HG02884 (cell line): ENCODE data around the gene NLRC3.
"Not testable (repeated sequence)": the region's sequence is repeated elsewhere in the genome, so short reads cannot be mapped to it uniquely, and the experiment has no call there.

Experiments
- ATAC-seq: cut with Tn5 transposase; IDR thresholded peaks from one replicate; pipeline ENCODE4 v1.9.1; 2021; ENCODE audit warnings: mild to moderate bottlenecking, moderate library complexity; ENCODE audit not compliant: unreplicated experiment

NLRC3 gene

DNA sequence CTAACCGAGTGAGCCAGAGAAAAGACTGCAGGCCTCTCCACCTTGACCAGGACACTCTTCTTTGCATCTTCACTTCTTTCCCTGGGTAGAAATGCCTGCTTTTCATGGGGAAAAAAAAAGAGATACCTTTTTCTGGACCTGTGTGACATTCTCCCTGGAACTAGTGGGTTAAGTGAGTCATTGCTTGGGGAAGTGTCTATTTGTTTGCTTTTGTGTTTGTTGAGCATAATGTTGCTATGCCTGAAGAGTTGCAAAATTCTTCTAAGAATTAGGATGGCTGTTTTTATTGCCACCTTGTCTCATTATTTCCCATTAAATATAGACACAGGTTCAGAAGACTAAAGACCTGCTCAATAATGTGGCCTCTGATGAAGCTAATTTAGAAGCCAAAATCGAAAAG, 57.6 kb downstream of the NLRC3 start:
- ATAC-seq = no peak

DNA sequence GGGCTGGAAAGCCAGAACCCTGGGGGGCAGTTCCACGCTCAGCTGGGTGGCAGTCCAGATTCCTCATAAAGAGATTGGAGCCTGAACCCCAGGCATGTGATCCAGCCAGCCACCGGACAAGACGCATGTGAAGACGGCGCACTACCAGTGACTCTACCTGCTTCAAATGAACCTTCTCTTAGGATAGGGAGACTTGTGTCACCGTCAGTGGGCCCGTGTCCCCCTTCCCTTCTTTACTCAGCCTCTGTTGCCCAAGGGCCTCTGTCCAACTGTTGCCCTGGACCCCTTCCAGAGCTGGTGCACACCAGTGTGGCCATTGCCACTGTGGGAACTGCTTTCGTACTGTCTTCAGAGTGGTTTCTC, 58.2 kb downstream of the NLRC3 start:
- no peak for ATAC-seq

DNA sequence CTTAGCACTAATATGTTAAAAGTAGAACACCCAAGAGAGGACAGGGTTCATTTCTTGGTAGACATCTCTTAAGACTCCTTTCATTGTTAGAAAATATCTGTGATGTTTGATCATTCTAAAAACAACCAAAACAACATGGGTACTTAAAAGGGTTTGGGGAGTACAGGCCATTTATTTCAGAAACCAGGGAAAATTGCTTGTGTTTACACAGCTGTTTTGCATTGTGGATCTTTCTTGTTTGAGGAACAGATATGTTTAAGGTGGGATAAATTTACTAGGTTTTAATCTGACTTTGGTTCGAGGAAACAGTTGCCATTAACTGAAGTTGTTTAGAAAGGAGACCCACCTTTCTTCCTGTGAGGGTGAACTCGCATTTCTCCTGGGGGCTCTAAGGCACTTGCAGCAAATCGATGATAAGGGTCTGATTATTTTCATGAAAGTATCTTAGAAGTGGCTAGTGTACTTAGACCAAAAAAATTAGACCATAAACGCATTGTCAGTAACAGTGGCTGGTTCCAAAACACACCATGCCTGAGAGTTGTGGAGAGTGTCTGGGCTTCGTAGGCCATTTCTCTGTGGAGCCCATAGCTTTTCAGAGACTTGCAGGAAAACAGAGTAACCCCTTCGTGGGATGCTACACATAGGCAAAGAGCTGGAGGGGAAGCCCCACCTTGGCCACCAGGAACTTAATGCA, 58.8 kb downstream of the NLRC3 start:
- ATAC-seq = no peak

DNA sequence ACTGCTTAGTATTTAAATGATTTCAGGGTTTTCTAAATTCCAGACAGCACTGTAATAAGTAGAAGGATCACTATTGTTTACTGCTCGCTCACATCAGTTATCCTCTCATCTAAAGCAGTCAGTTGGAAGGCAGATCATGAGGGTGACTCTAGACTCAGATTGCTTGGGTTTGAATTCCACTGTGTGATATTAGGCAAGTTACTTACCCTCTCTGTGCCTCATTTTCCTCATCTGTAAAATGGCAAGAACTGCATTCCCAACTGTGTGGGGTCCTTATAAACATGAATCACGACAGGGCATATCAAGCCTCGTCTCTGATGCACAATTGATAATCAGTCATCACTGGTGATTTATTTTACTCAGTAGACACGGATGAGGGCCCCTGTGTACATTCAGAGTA, 61.3 kb downstream of the NLRC3 start:
- ATAC-seq = no peak

DNA sequence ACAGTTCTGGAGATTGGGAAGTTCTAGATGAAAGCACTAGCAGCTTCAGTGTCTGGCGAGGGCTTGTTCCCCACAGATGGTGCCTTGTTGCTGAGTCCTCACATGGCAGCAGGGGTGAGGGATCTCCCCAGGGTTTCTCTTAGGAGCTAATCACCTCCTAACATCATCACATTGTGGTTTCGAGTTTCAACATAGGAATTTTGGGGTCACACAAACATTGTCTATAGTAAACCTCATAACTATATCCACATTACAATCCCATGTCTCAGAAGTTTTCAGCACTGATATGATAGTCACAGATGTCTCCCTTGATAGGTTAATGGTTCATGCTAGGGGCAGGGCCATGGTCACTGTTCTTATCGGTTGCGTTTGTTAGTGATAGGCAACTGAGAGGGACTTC, 62.6 kb downstream of the NLRC3 start:
- no peak for ATAC-seq

DNA sequence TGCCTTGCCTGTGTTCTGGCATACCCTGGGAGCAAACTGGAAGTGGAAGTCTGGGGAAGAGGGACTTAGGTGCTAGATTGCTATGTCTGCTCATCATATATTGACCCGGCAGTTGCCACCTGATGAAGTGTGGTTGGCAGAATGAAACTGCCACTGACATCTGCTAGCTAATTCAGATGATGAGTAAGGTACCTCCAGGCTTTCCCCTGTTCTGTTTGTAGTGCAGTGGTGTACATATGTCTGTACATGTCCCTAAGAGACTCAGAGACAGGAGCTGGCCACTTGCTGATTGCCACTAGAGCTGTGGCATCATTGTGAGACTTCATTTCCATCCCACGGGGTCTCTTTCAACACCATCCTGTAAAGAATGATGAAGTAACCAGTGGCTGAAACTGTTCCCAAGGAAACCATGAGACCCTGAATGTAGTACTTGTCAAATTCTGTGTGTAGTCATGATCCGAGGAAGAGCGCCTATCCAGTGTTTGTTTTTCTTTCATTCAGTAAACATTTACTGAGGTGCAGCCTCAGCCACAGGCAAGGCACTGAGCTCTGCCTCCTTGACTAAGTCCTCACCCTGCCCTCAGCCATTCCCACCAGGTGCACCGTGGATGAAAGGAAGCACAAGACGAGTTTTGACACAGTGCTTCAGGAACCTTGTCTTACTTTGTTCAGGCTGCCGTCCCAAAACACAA, 63.2 kb downstream of the NLRC3 start:
- ATAC-seq = no peak

DNA sequence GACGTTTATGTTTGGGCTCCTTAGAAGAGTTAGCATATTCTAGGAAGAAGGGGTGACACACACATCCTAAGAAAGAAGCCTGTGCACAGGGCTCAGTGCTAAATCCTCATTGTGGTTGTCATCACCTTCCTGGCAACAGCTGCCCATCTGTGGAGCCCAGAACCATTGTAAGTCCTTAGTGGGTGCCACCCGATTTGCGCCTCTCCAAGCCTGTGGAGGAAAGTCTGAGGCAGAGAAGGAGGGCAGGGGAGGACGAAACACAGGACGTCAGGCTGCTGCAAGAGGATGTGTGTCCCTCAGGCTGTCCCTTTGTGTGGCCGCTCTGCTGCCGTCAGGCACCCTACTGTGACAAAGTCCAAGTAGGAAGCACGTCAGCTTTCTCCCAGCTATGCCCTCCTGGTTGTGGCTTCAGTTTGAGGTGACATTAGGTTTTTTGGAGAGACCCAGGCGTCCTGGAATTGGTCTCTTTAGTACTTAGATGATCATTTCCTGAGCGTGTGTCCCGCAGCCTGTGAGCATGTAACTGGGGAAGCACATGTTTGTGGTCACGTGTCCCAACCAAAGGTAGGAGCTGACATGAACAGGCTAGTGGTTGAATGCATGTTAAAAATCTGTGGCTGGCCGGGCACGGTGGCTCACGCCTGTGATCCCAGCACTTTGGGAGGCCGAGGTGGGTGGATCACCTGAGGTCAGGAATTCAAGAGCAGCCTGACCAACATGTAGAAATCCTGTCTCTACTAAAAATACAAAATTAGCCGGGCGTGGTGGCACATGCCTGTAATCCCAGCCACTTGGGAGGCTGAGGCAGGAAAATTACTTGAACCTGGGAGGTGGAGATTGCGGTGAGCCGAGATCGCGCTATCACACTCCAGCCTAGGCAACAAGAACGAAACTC, 65.7 kb downstream of the NLRC3 start:
- no peak for ATAC-seq

DNA sequence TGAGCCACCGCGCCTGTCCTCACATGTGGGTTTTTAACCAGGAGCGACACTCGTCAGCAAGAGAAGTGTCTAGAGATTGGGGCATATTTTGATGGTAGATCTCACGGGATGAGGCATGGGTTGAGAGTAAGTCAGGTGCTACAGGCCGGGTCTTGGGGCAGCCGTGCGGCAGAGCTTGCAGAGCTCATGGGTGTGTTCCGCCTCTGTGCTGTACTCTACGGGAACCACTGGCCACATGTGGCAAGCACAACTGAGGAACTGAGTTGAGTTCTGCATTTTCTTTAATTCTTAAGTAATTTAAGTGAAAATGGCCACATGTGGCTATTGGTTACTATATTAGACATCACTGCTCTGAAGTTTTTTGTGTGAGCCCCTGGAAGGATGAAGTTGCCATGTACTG, 66.8 kb downstream of the NLRC3 start:
- no peak for ATAC-seq

DNA sequence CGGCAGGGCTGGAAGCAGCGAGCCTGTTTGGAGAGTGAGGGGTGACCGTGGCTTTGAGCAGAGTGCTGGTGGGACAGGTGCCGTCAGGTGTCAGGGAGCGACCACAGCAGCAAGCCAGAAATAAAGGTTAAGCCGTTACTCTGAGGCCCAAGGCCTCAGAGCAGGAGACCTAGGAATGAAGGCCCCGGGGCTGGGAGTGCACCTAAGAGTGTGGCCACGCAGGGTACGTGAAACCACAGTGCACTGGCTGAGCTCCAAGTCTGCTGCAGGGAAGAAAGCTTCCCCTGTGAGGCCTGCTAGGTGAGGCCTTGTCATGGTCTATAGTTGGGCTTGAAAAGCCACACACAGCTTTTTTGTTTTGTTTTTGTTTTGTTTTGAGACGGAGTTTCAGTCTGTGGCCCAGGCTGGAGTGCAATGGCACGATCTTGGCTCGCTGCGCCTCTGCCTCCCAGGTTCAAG, 67.7 kb downstream of the NLRC3 start:
- no peak for ATAC-seq

DNA sequence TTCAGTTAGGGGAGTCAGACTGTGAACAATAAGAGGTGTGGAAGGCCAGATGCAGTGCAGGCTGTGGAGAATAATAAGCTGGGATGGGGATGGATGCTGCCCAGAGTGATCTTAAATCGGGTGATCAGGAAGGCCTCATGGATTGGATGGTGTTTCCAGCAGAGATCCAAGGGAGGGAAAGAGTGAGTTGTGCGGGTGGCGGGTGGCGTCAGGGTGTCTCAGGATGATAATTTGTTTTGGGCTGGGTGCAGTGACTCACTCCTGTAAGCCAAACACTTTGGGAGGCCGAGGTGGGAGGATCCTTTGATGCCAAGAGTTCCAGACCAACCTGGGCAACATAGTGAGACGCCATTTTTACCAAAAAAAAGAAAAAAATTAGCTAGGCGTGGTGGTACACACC, 68.5 kb downstream of the NLRC3 start:
- ATAC-seq = no peak

DNA sequence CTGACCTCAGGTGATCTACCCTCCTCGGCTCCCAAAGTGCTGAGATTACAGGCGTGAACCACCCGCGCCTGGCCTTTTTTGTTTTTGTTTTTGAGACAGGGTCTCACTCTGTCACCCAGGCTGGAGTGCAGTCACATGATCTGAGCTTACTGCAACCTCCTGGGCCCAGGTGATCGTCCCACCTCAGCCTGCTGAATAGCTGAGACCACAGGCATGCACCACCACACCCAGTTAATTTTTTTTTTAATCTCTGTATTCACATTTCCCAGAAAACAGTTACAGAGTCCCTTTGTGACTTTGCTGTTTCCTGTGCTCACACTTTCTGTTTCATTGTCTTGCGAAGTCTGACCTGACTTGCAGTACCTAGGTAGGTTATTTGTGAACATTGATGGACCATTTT, 73.7 kb downstream of the NLRC3 start:
- no peak for ATAC-seq

DNA sequence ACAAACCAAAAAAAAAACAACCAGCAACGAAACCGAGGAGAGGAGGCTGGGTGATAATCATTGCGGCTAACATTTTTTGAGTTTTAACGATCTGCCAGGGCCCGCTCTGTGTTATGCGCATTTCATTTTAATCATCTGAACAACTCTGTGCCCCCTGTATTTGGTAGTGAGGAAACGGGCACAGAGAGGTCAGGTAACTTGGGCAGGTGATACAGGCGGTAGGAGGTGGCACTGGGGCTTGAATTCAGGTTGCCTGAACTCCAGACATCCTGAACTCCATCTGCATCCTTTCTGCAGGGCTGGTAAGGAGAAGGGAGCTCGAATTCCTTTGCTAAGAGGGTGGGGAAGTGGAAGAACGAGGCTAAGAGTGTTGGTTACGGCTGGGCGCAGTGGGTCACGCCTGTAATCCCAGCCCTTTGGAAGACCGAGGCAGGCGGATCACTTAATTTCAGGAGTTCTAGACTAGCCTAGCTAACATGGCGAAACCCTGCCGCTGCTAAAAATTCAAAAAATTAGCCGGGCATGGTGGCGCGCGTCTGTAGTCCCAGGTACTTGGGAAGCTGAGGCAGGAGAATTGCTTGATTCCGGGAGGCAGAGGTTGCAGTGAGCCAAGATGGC, 75.3 kb downstream of the NLRC3 start:
- ATAC-seq = no peak

DNA sequence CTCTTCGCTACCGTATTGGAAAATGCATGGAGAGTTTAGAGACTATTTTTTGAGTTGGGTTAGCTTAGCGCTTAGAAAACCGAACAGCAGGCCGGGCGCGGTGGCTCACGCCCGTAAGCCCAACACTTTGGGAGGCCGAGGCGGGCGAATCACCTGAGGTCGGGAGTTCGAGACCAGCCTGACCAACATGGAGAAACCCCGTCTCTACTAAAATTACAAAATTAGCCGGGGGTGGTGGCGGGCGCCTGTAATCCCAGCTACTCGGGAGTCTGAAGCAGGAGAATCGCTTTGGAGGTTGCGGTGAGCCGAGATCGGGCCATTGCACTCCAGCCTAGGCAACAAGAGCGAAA, 75.8 kb downstream of the NLRC3 start:
- ATAC-seq = not testable (repeated sequence)

DNA sequence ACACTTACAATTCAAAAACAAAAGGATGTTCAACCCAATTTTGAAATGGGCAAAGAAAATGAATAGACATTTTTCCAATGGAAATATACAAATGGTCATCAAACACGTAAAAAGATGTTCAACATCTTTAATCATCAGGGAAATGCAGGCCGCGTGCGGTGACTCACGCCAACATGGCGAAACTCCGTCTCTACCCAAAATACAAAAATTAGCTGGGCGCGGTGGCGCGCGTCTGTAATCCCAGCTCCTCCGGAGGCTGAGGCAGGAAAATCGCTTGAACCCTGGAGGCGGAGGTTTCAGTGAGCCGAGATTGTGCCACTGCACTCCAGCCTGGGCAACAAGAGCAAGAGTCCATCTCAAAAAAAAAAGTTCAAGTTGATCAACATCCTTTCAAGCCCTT, 78.2 kb downstream of the NLRC3 start:
- ATAC-seq = no peak

DNA sequence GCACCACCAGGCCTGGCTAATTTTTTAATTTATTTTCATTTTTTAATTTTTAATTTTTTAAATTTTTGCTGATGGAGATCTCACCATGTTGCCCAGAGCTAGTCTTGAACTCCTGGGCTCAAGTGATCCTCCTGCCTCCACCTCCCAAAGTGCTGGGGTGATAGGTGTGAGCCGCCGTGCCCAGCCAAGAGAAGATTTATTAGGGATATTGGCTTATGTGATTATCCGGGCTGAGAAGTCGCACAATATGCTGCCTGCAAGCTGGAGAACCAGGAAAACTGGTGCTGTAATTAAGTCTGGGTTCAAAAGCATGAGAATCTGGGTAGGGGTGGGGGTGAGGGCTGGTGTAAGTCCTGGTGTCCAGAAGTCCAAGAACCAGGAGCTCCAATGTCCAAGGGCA, 79.4 kb downstream of the NLRC3 start:
- ATAC-seq = no peak

DNA sequence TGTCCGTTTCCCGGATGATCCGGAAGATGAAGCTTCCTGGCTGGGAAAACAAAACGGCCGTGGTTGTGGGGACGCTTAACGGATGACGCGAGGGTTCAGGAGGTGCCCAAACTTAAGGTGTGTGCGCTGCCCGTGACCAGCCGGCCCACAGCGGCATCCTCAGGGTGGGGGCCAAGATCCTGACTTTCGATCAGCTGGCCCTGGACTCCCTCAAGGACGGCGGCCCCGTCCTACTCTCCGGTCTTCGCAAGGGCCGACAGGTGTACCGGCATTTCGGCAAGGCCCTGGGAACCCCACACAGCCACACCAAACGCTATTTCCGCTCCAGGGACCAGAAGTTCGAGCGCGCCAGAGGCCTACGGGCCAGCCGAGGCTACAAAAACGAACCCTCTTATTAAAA, 80.8 kb downstream of the NLRC3 start:
- no peak for ATAC-seq

DNA sequence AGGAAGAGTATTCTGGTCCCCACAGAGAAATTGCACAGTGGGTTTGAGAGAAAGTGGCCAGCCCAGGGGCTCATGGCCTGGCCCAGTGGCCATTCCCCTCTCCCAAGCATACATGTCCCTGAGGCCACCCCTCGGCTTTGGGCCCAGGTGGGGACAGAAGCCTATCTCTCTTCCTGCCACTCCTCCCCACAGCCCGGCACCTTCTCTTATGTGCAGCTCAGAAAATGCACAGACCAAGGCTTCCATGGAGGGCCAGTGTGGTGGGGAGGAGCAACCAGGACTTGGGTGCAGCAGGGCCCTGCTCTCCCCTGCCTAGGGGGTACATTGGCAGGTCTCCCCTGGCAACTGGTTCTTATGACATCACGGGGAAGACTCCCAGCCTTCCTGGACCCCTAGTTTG, 82.0 kb downstream of the NLRC3 start, which contains the start of gene C16orf90:
Gene C16orf90, minus strand, starts transcription at position 314 of the 400 bp plus-strand sequence. Its CDS starts 68 bp downstream, at position 246.
- ATAC-seq = no peak

DNA sequence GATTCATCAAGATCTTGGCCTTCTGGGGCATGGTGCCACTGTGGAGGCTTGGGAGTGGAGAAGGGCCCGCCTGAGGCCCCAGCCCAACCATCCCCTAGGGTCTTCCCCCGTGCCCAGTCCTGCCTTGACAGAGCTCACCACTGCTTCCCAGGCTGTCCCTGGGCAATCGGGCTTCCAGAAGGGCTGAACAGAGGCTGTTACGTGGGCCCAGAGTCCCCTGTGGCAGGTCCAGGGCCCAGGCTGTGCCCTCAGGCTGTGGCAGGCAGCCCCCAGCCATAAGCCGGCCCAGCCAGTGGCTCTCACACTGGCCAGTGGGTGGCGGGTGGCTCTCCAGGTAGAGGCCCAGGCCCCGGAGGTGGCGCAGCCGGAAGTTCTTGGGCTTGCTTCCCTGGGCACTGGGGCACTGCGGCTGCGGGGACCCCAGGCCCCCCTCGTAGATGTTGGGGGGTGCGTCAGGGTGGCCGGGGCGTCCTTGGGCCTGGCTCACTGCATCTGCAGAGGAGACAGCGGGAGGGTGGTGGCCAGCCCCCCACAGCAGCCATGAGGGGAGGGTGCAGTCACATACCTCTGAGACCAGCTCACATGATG, 82.7 kb downstream of the NLRC3 start:
- ATAC-seq = no peak

DNA sequence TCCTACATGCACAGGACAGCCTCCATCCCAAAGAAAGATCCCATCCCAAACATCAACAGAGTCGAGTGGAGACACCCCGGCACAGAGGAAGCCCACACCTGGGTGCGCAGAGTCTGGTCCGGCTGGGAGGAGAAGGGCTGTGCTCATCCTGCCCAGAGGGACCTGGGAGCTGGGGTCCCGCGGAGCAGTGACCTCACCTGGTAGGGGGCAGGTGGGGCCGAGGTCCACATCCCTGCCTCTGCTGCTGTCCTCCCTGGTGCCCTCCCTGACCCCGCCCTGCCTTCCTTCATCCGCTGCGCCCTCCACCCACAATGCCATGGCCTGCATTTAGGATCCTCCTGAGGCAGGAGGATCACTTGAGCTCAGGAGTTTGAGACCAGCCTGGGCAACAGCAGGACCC, 84.8 kb downstream of the NLRC3 start:
- no peak for ATAC-seq

DNA sequence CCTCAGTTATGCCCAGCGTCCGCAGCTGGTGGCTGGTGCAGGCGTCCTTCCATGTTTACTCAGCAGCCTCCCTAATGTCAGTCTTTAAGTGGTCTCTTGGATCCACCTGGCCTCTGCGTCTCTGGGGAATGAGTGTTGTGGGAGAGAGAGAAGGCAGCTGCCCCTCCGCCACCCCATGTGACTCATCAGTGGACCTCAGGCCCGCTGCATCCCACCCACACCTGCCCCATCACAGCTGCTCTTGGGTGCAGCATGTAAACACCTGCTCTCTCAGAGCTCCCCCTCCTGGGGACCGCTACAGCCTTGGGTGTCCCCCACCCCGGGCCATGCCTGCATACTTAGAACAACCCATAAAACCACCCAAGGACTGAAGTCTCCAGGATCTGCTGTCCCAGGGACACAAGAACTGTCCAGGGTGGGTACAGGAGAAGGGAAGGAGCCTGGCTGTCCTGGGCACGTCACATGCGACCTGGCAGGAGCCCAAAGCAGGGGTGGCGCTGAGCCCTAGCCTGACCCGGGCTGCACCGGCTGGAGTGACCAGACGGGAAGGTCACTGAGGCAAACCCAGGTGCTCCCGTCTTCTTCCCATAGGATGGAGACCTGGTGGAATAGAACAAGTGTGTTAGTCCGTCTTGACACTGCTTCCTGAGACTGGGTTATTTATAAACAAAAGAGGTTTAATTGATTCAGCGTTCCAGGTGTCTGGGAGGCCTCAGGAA, 86.1 kb downstream of the NLRC3 start:
- no peak for ATAC-seq
